Activated CD4-positive, alpha-beta T cell treated with anti-CD3 and anti-CD28 coated beads, Interleukin-2, Interleukin-4, amounts not matched to agents 100 ng/mL and 50 ng/mL, durations not matched to agents 16 hours and 8 hours (primary cell): ENCODE results near the gene PTPRN2.

ENCODE experiments used
- DNase-seq: peaks from one replicate; pipeline ENCODE4 v3.0.0-alpha.2; 2020; ENCODE audit warnings: low spot score

PTPRN2 gene

DNA sequence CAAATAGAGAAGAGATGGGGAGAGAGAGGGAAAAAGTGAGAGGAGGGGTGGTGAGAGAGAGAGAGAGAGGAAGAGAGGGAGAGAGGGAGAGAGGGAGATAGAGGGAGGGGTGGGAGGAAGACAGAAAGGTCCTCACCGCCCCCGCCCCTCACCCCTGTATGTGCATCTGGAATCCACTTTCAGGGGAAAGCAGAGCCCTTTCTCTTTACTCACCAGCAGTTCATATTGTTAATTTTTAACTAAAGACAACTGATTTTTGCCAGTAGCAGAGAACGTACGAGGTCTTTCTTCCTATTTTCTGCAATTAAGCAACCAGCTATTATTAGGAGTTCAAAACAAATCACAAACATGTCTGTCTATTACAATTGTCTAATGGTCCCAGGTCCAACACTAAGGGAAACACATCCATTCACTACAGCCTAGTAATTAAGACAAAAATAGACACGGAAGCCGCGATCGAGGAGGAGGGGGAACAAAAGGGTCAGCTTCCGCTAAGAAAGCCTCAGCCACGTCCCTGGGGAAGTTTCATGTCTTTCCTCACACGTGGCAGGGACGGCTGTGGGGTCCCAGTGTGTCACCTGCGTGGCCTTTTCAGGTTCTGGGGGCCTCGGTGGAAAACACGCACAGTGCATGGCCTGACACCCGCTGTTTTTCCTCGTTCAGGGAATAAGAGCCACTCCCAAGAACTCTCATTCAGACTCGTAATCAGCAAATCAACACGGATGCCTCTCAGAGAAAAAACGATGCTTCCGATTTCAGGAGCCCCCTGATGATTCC is 572.0 kb downstream of the PTPRN2 start:
- no peak for DNase-seq

DNA sequence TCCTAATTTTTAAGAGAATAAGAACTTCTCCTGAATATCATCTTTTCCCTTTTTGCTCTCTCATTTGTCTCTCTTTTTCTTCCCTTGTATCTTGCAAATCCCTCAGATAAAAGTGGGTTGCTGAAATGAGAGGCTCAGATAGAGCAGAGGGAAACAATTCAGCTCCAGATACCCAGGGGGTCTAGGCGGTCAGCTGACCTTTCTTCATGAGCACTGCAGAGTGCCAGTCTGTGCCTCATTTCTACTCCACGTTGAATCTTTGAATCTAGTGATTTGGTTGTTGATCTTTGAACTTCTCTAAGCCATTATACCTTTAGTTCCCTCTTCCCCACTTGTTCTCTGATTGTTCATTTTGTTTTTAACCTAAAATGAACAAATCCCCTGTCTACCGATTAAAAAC is 572.6 kb downstream of the PTPRN2 start:
- no peak for DNase-seq

DNA sequence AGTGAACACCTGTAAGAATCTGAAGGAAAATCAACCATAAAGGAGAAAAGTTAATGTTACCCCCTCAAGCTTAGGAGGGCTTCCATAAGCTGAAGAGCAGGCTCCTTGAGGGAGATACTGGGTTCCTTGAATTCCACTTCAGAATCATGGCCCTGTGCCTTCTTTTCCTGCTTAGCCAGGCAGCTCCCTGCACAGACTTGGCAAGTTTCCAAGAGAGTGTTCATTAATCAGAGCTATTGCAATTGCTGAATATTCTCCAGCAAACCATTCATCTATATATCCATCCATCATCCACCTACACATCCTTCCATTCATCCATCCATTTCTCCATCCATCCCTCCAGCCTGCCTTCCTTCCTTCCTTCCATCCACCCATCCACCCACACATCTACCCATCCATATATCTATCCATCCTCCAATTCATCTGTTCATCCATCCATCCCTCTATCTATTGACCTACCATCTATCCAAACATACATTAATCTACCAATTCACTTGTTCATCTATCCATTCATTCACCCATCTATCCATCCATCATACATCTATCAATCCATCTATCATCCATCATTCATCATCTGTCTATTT is 574.4 kb downstream of the PTPRN2 start:
- no peak for DNase-seq

DNA sequence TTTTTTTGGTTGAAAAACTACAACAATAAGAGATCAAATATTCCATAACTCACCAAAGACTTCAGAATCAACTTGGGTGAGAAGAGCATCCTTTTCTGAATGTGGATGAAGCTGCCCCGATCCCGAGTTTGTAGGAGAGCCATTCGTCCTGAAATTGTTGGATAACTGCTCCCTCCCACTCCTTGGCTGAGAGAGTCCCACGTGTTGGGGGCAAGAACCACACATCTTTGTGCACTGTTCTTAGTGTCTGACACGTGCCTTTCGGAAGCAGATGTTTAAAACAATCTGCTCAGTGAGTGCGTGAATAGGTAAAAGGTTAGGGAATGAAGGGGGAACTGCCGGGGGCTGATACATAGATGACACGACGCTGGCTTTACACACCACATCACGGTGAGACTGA is 575.7 kb downstream of the PTPRN2 start:
- no peak for DNase-seq

DNA sequence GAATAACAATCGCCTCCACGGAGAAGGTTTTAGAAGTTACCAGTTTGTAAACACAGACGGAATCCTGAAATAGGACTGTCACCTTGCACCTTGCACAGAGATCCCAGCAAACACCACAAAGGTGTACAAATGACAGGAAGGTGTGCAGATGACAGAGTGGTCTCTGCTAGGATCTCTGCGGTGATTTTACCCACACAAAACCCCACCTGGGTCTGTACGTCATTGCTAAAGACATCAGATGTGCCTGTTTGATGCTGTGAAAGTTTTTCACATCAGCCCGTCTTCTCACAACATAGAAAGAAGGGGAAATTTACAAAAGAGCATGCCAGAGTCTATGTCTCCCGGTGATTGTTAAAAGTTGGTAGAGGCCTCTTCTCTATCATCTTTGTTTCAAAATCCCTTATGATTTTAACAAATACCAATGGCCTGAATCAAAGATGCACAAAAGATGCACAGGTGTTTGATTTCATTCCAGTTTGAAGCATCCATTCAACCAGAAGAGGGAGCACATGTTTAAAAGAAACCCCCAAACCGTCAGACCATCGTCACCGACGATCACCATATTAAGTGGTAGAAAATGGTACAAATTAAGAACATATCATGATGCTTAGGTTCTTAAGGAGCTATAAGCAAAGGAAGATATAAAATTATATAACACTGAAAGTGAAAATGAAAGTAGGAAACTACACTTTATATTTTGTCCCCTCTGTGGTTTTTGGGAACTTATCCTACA is 576.5 kb downstream of the PTPRN2 start:
- no peak for DNase-seq

DNA sequence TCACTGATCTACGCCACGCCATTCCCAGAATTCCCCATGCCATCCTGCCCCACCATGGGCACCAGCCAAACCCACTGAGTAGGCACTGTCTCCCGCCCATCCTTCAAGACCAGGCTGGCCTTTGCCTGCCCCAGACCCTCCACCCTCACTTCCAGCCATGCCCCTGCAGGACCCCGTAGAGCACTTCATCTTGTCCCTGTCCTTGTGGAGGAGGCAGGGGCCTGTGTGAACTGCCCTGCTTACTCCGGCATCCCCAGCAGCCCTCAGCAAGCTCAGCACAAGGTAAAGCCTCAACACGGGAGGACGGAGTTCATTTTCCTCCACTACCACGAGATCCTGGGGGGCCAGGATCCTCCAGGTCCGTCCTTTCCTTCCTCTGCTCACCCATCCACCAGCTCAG is 577.7 kb downstream of the PTPRN2 start:
- no peak for DNase-seq

DNA sequence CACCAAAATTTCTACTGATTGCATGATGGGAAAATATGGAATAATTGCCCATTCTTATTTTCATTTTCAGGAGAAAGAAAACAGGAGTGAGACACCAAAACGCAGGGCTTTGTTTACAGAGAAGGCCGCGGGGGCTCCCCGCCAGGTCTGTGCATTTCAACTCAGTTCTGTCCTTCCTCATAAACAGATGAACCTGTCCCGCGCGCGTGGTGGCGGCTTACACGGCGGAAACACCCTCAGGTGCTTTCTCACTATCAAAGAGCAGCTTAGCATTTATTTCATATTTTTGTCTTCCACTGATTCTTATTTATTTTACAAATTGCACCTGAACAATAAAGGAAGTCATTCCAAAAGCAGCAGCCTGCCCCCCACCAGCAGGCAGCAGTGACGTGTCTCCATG is 579.4 kb downstream of the PTPRN2 start:
- DNase-seq: no peak

DNA sequence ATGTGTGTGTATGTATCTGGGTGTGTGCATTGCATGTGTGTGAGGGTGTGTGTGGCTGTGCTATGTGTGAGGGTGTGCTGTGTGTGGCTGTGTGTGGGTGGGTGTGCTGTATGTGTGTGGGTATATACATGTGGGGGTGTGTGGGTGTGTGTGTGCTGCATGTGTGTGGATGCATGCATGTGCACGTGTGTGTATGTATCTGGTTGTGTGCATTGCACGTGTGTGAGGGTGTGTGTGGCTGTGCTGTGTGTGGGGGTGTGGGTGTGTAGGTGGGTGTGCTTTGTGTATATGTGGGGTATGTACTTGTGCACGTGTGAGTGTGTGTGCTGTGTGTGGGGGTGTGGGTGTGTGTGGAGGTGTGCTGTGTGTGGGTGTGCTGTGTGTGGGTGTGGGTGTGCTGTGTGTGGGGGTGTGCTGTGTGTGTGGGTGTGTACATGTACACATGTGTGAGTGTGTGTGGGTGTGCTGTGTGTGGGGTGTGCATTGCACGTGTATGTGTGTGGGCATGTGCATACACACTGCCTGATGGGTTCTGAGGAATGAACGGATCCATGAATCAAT is 579.8 kb downstream of the PTPRN2 start:
- DNase-seq: no peak

DNA sequence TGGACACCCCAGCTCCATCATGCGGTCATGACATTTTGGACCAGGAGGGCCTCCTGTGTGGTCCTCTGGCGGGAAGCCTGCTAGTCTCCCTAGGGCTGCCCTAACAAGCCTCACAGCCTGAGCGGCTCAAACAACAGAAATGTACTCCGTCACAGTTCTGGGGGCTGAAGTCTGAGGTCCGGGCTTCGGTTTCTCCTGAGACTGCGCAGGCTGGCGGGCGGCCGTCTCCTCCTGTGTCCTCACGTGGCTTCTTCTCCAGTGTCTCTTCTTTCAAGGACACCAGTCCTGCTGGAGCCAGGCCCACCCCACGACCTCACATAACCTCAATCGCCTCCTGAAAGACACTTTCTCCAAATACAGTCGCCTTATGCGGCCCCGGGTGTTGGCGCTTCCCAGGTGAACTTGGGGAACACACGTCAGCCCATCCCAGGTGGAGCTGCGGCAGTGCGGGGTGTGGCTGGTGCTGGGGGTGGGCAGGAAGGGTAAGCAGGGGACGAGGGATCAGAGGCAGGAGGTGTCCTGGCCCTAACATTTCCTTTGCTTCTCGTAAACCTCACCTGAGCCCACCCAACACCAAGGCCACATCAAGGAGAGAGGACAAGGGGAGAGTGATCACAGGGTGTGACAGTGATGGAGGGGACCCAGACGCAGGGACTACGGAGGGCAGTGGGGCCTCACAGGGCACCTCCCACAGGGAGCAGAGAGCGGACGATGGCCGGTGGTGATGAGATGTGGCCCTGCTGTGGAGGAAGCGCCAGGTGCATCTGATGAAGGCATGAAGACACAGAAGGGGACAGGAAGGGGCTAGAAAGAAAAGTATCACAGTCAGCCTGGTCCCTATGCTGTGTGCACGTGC is 580.6 kb downstream of the PTPRN2 start:
- DNase-seq: no peak

DNA sequence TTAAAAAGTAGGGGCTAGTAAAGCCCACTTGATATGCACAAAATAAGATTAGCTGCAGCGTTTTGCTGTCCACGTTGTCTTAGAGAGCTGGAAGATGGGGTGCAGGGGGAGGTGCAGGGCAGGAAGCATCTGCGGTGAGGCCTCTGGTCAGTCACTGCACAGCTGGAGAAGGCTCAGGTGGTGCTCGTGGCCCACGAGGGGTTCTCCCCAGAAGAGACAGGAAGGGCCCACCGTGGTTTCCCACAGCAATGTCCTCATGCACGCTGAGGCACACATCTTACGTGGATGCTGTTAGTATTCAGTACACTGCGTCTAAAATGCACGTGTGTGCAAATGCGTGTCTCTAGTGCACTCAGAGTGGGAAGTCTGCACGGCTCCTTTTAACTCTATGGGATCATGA is 582.1 kb downstream of the PTPRN2 start:
- DNase-seq: no peak

DNA sequence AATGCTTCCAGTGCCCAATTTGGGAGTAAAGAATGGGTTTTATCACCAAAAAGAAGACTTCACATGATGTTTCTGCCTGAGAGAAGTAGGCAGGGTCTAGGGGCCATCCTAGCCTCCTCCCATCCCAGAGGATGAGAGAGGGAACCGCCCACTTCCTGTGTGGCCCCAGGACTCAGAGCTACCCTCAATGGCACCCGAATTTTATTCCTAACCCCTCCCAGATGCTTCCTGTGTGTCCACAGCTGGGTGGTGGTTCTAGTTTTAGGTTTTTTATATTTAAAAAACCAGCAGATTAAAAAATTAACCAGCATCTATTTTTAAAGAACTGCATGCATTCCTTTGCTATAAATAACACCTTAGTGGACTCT is 583.5 kb downstream of the PTPRN2 start:
- no peak for DNase-seq

DNA sequence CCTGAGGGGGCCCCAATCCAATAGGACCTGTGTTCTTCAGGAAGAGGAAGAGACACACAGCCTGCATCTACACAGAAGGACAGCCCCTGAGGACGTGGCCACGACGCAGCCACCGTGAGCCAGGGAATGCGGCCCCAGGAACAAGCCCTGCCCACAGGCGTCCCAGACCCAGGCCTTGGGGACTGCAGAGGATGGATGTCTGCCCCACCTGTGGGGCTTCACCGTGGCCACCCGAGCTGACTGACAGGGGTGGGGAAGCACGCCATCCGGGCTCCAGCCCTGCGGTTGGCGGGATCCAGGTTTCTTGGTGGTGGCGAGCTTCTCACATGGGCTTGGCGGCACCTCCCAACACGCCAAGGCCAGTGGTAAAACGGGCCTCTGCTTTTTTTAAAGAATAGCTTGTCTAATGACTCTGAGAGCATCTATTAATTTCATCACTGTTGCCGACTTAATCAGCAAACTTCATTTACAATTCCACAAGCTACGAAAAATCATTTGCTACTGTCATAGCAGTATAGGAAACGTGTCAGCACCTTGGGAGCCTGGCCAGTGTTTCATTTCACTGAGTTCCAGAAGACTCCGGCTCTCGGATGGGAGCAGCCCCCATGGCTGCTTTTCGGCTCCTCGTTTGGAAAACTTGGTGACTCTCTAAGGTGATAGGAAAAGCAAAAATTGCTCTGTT is 584.0 kb downstream of the PTPRN2 start:
- DNase-seq: no peak

DNA sequence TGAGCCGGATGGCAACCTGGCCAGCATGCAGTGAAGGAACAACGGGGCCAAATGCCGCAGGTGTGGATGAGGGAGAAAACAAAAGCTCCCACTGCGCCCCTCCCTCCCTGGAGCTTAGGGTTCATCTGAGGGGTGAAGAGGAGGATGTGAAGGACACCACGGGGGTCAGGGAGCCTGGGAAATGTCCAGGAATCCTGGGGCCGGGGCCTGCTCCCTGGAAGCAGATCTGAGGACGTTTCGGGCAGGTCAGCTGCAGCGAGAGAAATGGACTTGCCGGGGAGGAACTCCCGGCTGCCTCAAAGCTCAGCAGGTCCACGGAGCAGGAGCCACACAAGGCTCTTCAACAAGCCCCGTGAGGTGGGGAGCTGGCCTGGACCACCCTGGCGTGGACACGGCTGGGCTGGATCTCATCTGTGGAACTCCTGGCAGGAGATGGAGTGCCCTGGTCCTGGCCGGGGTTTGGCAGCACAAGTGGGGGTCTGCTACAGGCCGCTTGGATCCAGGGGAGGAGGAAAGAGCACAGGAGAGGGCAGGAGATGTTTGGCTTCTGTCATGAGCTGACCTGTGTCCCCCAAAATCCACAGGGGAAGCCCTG is 585.0 kb downstream of the PTPRN2 start:
- DNase-seq: no peak

DNA sequence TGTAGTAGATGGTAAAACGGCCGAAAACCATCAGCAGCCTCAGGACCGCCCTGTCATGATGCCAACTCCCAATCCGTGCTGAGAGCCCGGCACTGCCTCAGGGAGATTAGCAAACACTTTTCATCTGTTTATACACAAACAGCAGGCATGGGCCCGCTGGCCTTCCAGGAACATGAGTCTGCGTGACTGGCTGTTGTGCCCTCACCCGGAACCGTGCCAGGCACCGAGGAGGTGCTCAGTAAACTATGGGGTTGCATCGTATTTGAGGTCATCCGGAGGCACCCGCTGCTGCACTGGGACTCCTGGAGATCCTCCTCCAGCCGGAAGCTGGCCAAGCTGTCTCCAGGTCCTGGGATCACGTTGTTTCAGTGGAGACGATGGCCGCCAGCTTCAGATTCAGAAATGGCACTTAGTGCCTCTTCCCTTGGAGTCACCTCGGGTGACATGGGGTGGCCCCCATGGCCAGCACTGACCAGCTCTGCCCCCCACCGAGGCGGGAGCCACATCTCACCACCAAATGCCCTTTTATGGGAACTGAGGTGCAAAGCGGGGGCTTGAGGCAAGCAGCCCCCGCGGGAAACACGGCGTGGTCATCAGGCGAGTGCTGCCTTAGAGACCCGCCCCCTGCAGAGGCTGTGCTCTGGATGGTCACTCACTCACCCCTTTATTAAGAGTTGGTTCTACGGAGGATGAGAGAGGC is 585.9 kb downstream of the PTPRN2 start:
- no peak for DNase-seq

DNA sequence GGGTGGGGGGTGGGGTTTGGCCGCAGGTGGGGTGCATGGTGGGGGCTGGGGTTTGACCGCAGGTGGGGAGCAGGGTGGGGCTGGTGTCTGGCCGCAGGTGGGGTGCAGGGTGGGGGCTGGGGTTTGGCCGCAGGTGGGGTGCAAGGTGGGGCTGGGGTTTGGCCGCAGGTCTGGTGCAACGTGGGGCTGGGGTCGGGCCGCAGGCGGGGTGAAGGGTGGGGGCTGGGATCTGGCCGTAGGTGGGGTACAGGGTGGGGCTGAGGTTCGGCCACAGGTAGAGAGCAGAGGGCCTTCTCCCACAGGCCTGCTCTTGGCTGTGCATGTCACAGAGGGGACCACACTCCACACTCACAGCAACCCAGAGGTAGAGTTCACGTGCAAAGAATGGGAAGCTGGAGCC is 586.6 kb downstream of the PTPRN2 start:
- no peak for DNase-seq

DNA sequence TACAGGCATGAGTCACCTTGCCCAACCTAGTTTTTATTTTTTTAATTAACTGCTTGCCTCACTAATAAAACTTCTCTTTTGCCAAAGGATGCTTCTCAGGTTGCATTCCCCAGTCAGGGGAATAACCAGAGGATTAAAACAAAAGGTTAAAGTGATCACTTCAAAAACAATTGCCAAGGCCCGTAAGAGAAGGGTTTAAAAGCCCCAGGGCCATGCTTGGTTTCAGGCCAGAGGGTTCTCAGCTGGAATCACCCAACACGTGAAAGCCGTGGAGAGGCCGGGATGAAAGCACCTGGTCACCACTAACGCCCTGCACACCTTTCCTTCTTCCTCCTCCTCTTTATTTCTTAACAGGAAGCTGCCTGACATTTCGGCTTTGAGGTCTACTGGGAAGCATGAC is 587.5 kb downstream of the PTPRN2 start:
- DNase-seq: no peak

DNA sequence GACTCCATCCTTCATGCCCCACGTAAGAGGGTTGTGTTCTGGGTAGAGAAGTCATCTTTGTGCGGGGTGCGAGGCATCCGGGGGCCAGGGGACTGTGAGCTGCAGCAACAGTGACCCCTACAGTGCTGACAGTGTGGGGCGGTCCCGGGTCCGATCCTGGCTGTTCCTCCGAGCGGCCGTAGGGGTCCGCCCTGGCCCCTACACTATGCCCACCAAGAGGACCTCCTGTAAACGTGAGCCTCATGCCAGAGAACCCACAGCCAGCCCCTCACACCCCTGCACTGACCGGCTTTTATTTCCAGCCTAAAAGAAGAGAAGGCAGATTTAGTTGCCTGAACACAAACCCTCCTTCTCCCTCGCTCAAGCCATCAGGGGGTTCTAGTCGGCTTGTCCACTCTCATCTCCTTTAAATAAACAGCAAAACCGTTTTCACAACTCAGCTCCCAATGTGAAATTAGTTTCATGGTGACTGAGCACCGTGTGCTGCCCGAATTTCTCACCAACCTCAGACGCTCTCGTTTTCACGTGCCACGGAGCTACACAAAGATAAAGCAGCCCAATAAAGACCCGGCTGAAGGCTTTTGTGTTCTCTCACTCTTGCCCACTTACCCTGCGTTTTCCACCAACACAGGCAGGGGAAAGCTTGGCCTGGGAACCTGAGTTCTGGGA is 588.6 kb downstream of the PTPRN2 start:
- no peak for DNase-seq

DNA sequence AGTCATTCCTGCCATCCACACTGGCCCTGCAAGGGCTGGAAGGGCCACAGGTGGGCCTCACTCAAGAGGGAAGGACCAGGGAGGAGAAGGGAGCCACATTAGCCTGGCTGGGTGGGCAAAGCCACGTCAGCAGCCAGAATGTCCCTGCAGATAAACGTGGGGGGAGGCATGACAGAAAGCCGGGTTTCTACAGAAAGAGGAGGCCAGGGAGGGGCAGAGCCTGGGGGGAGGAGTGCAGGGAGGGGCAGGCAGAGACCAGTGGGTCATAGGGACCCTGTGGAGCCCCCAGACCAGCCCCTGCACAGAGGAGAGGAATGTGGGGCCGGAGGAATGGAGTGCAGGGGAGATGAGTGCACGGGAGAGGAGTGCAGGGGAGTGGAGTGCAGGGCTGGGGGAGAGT is 590.2 kb downstream of the PTPRN2 start:
- no peak for DNase-seq

DNA sequence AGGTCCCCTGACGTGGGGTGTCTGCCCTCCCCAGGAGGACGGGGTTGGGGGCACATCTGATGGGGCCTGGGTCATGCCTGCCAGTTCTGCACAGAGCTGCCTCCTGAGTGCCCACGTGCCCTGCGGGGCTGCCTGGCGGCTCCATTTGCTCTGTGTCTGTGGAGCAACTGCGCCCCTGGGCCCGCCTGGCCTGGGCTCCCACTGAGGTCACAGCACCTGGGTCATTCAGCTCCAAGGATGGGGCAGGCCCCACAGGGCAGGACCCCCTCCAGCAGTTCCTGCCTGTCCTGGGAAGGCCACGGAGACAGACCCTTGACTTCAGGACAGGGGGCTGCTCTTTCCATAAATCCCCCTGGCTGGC is 590.6 kb downstream of the PTPRN2 start:
- no peak for DNase-seq
